Stimulated activated CD4-positive, alpha-beta T cell treated with anti-CD3 and anti-CD28 coated beads, Interleukin-2, amount 100 ng/mL, for 48 hours (primary cell): Measurements from ENCODE around the gene TNIK.

Experiments used
- DNase-seq, 2 donors: peaks; one replicate each; pipeline ENCODE4 v3.0.0-alpha.2; 2020

TNIK gene

GRCh38 chr3:171219258-171219657, 240.9 kb downstream of the TNIK start:
- no peak for DNase-seq

- no peak for DNase-seq
Measured at GRCh38 chr3:171218069-171218468, 242.1 kb downstream of the TNIK start.

- no peak for DNase-seq
Measured at GRCh38 chr3:171213907-171214306, 246.3 kb downstream of the TNIK start.

- no peak for DNase-seq
Measured at GRCh38 chr3:171213178-171213577, 247.0 kb downstream of the TNIK start.

- no peak for DNase-seq
Measured at GRCh38 chr3:171212648-171213047, 247.6 kb downstream of the TNIK start.

- DNase-seq, result no peak
Measured at GRCh38 chr3:171206283-171206682, 253.9 kb downstream of the TNIK start.

- no peak for DNase-seq
Measured at GRCh38 chr3:171204942-171205341, 255.3 kb downstream of the TNIK start.

- DNase-seq, result no peak
Measured at GRCh38 chr3:171201825-171202224, 258.4 kb downstream of the TNIK start.

GRCh38 chr3:171200750-171201088, 259.5 kb downstream of the TNIK start:
- no peak for DNase-seq

GRCh38 chr3:171200052-171200749, 260.0 kb downstream of the TNIK start:
- DNase-seq, result no peak

GRCh38 chr3:171199473-171199829, 260.8 kb downstream of the TNIK start:
- no peak for DNase-seq

- DNase-seq, result no peak
Measured at GRCh38 chr3:171198781-171199472, 261.3 kb downstream of the TNIK start.

- no peak for DNase-seq
Measured at GRCh38 chr3:171195686-171196085, 264.5 kb downstream of the TNIK start.

- no peak for DNase-seq
Measured at GRCh38 chr3:171194965-171195364, 265.2 kb downstream of the TNIK start.

GRCh38 chr3:171193693-171194092, 266.5 kb downstream of the TNIK start:
- DNase-seq, result no peak

GRCh38 chr3:171192176-171192854, 267.9 kb downstream of the TNIK start:
- no peak for DNase-seq

GRCh38 chr3:171190668-171191067, 269.5 kb downstream of the TNIK start:
- DNase-seq, result no peak

- no peak for DNase-seq
Measured at GRCh38 chr3:171189394-171190080, 270.7 kb downstream of the TNIK start.

GRCh38 chr3:171187706-171188290, 272.4 kb downstream of the TNIK start:
- no peak for DNase-seq

- DNase-seq, result no peak
Measured at GRCh38 chr3:171186817-171187500, 273.2 kb downstream of the TNIK start.

- no peak for DNase-seq
Measured at GRCh38 chr3:171186383-171186782, 273.8 kb downstream of the TNIK start.

GRCh38 chr3:171185959-171186358, 274.2 kb downstream of the TNIK start:
- DNase-seq, result no peak

- DNase-seq, result no peak
Measured at GRCh38 chr3:171184372-171184771, 275.8 kb downstream of the TNIK start.
